ENCODE data around the gene DGKZ. TPM values are rescaled to one million over a fixed set of nuclear protein-coding genes. Genes with fewer than 3 reads are reported as not detected.

The DGKZ gene
- total and polyA plus RNA-seq, 8 donors, result 24.0 to 405 (median 61.7) TPM

DNA sequence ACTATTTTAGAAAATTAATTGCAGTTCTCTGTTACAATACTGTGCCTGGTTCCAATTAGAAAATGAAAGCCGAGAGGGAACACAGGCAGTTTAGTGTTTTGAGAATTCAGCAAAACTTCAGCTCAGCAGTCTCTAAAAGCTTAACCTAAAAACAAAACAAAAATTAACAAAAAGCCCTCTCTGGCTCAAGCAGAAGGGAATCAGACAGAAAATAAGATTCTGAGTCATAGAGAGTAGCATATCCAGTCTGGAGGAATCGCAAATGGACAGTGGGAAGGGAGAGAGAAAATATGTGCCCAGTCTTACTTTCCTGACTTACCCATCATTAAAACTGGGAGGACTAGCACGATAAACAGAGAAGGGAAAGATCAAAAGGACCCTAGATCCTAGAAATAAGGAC is 82.5 kb downstream of the DGKZ start:
- H3K9me3 ChIP-seq, result no peaks in the 10 kb centered on the region
- 79 to 86% (median 83%) methylated on average over 3 of the region's 3 CpGs for WGBS, 5 donors
- no peaks in the 10 kb centered on the region for H3K4me1 ChIP-seq
- peaks cover 27 to 93% (median 89%) of the 10 kb centered on the region in 4 donors for H3K36me3 ChIP-seq
- DNase-seq, result no peak
- TF ChIP-seq, protein P1, sequence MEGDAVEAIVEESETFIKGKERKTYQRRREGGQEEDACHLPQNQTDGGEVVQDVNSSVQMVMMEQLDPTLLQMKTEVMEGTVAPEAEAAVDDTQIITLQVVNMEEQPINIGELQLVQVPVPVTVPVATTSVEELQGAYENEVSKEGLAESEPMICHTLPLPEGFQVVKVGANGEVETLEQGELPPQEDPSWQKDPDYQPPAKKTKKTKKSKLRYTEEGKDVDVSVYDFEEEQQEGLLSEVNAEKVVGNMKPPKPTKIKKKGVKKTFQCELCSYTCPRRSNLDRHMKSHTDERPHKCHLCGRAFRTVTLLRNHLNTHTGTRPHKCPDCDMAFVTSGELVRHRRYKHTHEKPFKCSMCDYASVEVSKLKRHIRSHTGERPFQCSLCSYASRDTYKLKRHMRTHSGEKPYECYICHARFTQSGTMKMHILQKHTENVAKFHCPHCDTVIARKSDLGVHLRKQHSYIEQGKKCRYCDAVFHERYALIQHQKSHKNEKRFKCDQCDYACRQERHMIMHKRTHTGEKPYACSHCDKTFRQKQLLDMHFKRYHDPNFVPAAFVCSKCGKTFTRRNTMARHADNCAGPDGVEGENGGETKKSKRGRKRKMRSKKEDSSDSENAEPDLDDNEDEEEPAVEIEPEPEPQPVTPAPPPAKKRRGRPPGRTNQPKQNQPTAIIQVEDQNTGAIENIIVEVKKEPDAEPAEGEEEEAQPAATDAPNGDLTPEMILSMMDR (IDR thresholded peaks at IDR 0.05), result no peak
- TF ChIP-seq POLR2AphosphoS5 (IDR thresholded peaks at IDR 0.05) (no peak), EP300 (IDR thresholded peaks at IDR 0.05) (no peak), POLR2A (IDR thresholded peaks at IDR 0.05) (no peak)
- no peaks in the 10 kb centered on the region for H3K27me3 ChIP-seq
- intact Hi-C loops (cut with DNase I; ENCODE audit: low total_unique reads), result loop anchor here (10.0 kb wide), 1 partner anchor 1025 kb away; no protein-coding TSS in a partner anchor
- H3K27ac ChIP-seq, result no peak overlapping the region
- H3K4me3 ChIP-seq, result no peak overlapping the region

Small RNA genes lying within 50 kb of the gene (small RNA-seq; reads per million reads assigned to genes)
- 0 reads per million in 4 donors for gene MIR4688

Other genes starting within 250 kb of the DGKZ start
- 10 to 100 TPM in 4 of 5 donors, 1 to 10 TPM in 1; 6.1 to 67.0 (median 22.2) TPM for gene PHF21A, start 226.0 kb upstream of the DGKZ start, total RNA-seq
- gene PHF21A, start 226.0 kb upstream of the DGKZ start, polyA plus RNA-seq, result 10 to 100 TPM; 10.1 to 15.1 (median 11.9) TPM
- gene CREB3L1, start 69.8 kb upstream of the DGKZ start, total RNA-seq, result 100 to 1,000 TPM in 1 of 5 donors, 10 to 100 TPM in 4; 21.0 to 125 (median 54.2) TPM
- 10 to 100 TPM; 39.4 to 59.3 (median 40.8) TPM for gene CREB3L1, start 69.8 kb upstream of the DGKZ start, polyA plus RNA-seq
- gene MDK, start 34.2 kb downstream of the DGKZ start, total RNA-seq, result 100 to 1,000 TPM in 1 of 5 donors, 10 to 100 TPM in 3, 1 to 10 TPM in 1; 5.5 to 151 (median 21.0) TPM
- gene MDK, start 34.2 kb downstream of the DGKZ start, polyA plus RNA-seq, result 10 to 100 TPM; 22.5 to 56.5 (median 29.2) TPM
- 1 to 10 TPM in 1 of 5 donors, under 1 TPM in 1, not detected in 3; 0.37 to 2.8 TPM for gene CHRM4, start 44.3 kb downstream of the DGKZ start, total RNA-seq
- not detected for gene CHRM4, start 44.3 kb downstream of the DGKZ start, polyA plus RNA-seq
- 10 to 100 TPM; 22.3 to 59.4 (median 37.3) TPM for gene AMBRA1, start 246.6 kb downstream of the DGKZ start, total RNA-seq
- gene AMBRA1, start 246.6 kb downstream of the DGKZ start, polyA plus RNA-seq, result 1 to 10 TPM; 4.6 to 7.3 (median 4.7) TPM

Measured in stomach (tissue), 9 donors.